Keratinocyte (primary cell): ENCODE measurements around the gene EXOC4. TPM values are rescaled to one million over a fixed set of nuclear protein-coding genes. Genes with fewer than 3 reads are reported as not detected.

Source experiments
- DNase-seq: peaks from one replicate; pipeline ENCODE4 v3.0.0-alpha.2; 2011; ENCODE audit warnings: low read depth, missing footprints, low spot score
- FAIRE-seq: peaks from 2 replicates; lab custom pipeline; 2011; peaks lifted over from hg19 to GRCh38; lab: Jason Lieb, UNC
- H2AFZ ChIP-seq: 2 replicates; pipeline ENCODE4 v1.6.0; 2012; ENCODE audit warnings: low read length, control low read depth, inconsistent platforms; ENCODE audit not compliant: control insufficient read depth
- H3K27ac ChIP-seq: 2 replicates; pipeline ENCODE4 v1.5.1; 2011; ENCODE audit warnings: low read length; ENCODE audit not compliant: control insufficient read depth, insufficient read depth
- H3K27me3 ChIP-seq: 3 replicates; pipeline ENCODE4 v1.6.0; 2011; ENCODE audit warnings: low read length; ENCODE audit not compliant: control insufficient read depth, insufficient read depth; ENCODE audit errors: extremely low read depth
- H3K36me3 ChIP-seq, 2 experiments: 2 replicates in 1 of 2; 3 replicates in 1 of 2; pipeline ENCODE4 v1.5.1; 2011; ENCODE audit warnings: low read length in 2 of 2, mild to moderate bottlenecking in 1 of 2; ENCODE audit not compliant: control insufficient read depth in 2 of 2, insufficient read depth in 2 of 2; ENCODE audit errors: extremely low read depth in 1 of 2
- H3K4me1 ChIP-seq: 3 replicates; pipeline ENCODE4 v1.5.1; 2011; ENCODE audit warnings: low read length; ENCODE audit not compliant: control insufficient read depth, insufficient read depth; ENCODE audit errors: extremely low read depth
- H3K4me2 ChIP-seq: 3 replicates; pipeline ENCODE4 v1.6.0; 2011; ENCODE audit warnings: low read depth, low read length; ENCODE audit not compliant: control insufficient read depth, insufficient read depth; ENCODE audit errors: extremely low read depth
- H3K4me3 ChIP-seq, 3 experiments: fragments of 200-600 bp in 1 of 3; sonication (generic) in 1 of 3; 2 replicates in 2 of 3; 3 replicates in 1 of 3; pipeline ENCODE4 v1.5.1; 2011 to 2016; ENCODE audit warnings: low read length in 3 of 3, mild to moderate bottlenecking in 3 of 3, control low read depth in 2 of 3, inconsistent platforms in 1 of 3, low read depth in 1 of 3, mixed read lengths in 1 of 3, mixed run types in 1 of 3, moderate library complexity in 1 of 3; ENCODE audit not compliant: control insufficient read depth in 2 of 3, insufficient read depth in 2 of 3; ENCODE audit errors: extremely low read depth in 1 of 3
- H3K79me2 ChIP-seq: 2 replicates; pipeline ENCODE4 v1.6.0; 2012; ENCODE audit warnings: low read length; ENCODE audit not compliant: control insufficient read depth, insufficient read depth
- H3K9ac ChIP-seq: 3 replicates; pipeline ENCODE4 v1.6.0; 2011; ENCODE audit warnings: low read length; ENCODE audit not compliant: control insufficient read depth, insufficient read depth; ENCODE audit errors: extremely low read depth
- H3K9me1 ChIP-seq: 3 replicates; pipeline ENCODE4 v1.6.0; 2011; ENCODE audit warnings: low read length; ENCODE audit not compliant: control insufficient read depth, insufficient read depth; ENCODE audit errors: extremely low read depth
- H3K9me3 ChIP-seq: 2 replicates; pipeline ENCODE4 v1.5.1; 2012; ENCODE audit warnings: low read depth, low read length; ENCODE audit not compliant: control insufficient read depth
- H4K20me1 ChIP-seq: 3 replicates; pipeline ENCODE4 v1.6.0; 2011; ENCODE audit warnings: low read length; ENCODE audit not compliant: control insufficient read depth, insufficient read depth; ENCODE audit errors: extremely low read depth
- EZH2 ChIP-seq: IDR thresholded peaks from one replicate; pipeline ENCODE4 v1.6.1; 2012; ENCODE audit warnings: inconsistent platforms, mild to moderate bottlenecking, low read length, moderate library complexity
- dilution Hi-C: fragments of 300-500 bp; cut with MboI; formaldehyde crosslinking; loops from one replicate; pipeline ENCODE4 v1.7.0; 2020; ENCODE audit warnings: low sequenced_read_pairs; ENCODE audit not compliant: extremely low pct_ligation_motif_present
- polyA plus RNA-seq, 5 experiments: library from polyadenylated mRNA; depleted of rRNA in 3 of 5; stranded (reverse) in 3 of 5; stranded (forward) in 1 of 5; unstranded in 1 of 5; fragments of >200 nt; gene quantifications; 1 replicate in 1 of 5; 2 replicates in 3 of 5; 3 replicates in 1 of 5; pipeline versions ENCODE4 v1.2.1 to v1.2.3, GENCODE V29; 2011 to 2012; ENCODE audit warnings: missing spikeins in 2 of 5, low read depth in 1 of 5, low replicate concordance in 1 of 5
- TF ChIP-seq, protein P1 (sequence below), 3 experiments: IDR thresholded peaks in 1 of 3; conservative IDR thresholded peaks in 1 of 3; optimal IDR thresholded peaks in 1 of 3; 2 replicates in 2 of 3; 3 replicates in 1 of 3; pipeline versions ENCODE3 to v1.5.1; 2011; ENCODE audit warnings: low read length in 3 of 3, mild to moderate bottlenecking in 3 of 3, moderate library complexity in 2 of 3, control low read depth in 1 of 3, inconsistent platforms in 1 of 3; ENCODE audit not compliant: insufficient read depth in 2 of 3; ENCODE audit errors: extremely low read depth in 1 of 3

EXOC4 gene
- polyA plus RNA-seq, 1 donor (not counting 4 experiments of a cell fraction or from before 2014, with no cell fraction given): 52.6 TPM

DNA sequence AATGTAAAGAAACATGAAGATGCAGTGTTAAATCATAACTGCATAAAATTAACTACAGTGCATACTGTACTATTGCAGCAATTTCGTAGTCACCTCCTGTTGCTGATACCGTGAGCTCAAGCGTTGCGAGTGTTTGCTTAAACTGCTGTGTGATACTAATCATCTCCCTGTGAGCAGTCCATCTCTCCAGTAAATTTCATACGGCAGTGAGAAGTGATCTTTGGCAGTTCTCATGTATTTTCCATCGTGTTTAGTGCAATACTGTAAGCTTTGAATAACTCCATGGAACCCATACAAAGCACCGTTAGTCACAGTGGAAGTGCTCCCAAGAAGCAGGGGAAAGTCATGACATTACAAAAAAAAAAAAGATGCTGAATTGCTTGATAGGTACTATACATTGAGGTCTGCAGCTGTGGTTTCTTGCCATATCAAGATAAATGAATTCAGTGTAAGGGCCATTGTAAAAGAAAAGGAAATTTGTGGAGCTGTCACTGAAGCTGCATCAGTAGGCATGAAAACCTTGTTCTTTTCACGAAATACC, 360.4 kb downstream of the EXOC4 start:
- Histone ChIP-seq H2AFZ (no peak overlapping the region), H3K4me2 (no peak overlapping the region), H3K9ac (no peak overlapping the region), H4K20me1 (no peaks in the 10 kb centered on the region), H3K79me2 (no peaks in the 10 kb centered on the region), H3K4me1 (no peaks in the 10 kb centered on the region), H3K4me3 (no peak overlapping the region), H3K36me3 (no peaks in the 10 kb centered on the region), H3K27me3 (no peaks in the 10 kb centered on the region), H3K27ac (no peak overlapping the region), H3K9me1 (no peaks in the 10 kb centered on the region), H3K9me3 (no peaks in the 10 kb centered on the region)
- no peak for FAIRE-seq
- dilution Hi-C loops: no loop called here
- no peak for DNase-seq
- TF ChIP-seq EZH2: no peak
- TF ChIP-seq, protein P1, sequence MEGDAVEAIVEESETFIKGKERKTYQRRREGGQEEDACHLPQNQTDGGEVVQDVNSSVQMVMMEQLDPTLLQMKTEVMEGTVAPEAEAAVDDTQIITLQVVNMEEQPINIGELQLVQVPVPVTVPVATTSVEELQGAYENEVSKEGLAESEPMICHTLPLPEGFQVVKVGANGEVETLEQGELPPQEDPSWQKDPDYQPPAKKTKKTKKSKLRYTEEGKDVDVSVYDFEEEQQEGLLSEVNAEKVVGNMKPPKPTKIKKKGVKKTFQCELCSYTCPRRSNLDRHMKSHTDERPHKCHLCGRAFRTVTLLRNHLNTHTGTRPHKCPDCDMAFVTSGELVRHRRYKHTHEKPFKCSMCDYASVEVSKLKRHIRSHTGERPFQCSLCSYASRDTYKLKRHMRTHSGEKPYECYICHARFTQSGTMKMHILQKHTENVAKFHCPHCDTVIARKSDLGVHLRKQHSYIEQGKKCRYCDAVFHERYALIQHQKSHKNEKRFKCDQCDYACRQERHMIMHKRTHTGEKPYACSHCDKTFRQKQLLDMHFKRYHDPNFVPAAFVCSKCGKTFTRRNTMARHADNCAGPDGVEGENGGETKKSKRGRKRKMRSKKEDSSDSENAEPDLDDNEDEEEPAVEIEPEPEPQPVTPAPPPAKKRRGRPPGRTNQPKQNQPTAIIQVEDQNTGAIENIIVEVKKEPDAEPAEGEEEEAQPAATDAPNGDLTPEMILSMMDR (optimal IDR thresholded peaks at IDR 0.05 in 1 of 3, IDR thresholded peaks at IDR 0.05 in 1 of 3, conservative IDR thresholded peaks at IDR 0.05 in 1 of 3; ENCODE audit: extremely low read depth in 1 of 3, insufficient read depth in 2 of 3, low read length in 3 of 3): no peak

DNA sequence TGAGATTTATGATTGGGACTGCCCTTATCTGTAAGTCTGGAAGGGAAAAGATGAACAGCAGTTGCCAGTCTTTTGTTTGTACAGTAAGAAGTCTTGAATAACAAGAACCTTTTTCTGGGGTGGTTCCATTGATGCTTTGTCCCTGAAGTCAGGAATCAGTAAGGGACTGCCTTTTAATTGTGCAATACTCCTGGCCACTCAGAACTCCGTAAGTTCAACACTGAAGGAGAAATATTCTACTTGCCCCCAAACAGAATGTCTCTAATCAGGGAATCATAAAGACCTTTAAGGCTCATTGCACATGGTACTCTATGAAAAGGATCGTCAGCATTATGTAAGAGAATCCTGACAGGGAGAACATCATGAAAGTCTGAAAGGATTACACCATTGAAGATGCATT, 361.4 kb downstream of the EXOC4 start:
- DNase-seq: no peak
- dilution Hi-C loops: no loop called here
- FAIRE-seq: no peak

More for the DNA sequence above, 361.4 kb downstream of the EXOC4 start:
- Histone ChIP-seq H3K4me3 (no peak overlapping the region), H3K4me1 (no peaks in the 10 kb centered on the region), H3K9me1 (no peaks in the 10 kb centered on the region), H3K4me2 (no peak overlapping the region), H3K9ac (no peak overlapping the region), H4K20me1 (no peaks in the 10 kb centered on the region), H3K27ac (no peak overlapping the region), H2AFZ (no peak overlapping the region), H3K36me3 (no peaks in the 10 kb centered on the region), H3K79me2 (no peaks in the 10 kb centered on the region), H3K27me3 (no peaks in the 10 kb centered on the region), H3K9me3 (no peaks in the 10 kb centered on the region)
- no peak for TF ChIP-seq EZH2
- TF ChIP-seq, protein P1 (optimal IDR thresholded peaks at IDR 0.05 in 1 of 3, IDR thresholded peaks at IDR 0.05 in 1 of 3, conservative IDR thresholded peaks at IDR 0.05 in 1 of 3; ENCODE audit: extremely low read depth in 1 of 3, insufficient read depth in 2 of 3, low read length in 3 of 3): no peak
